Measurements from ENCODE around the gene ADORA1.

- TF ChIP-seq CTCF (conservative IDR thresholded peaks at IDR 0.05) (no peak), ZFX (IDR thresholded peaks at IDR 0.05) (no peak)
Measured at GRCh38 chr1:203131548-203132200, 4.1 kb downstream of the ADORA1 start.
